B cell (primary cell): Measurements from ENCODE around the gene STPG1. TPM values are rescaled to one million over a fixed set of nuclear protein-coding genes. Genes with fewer than 3 reads are reported as not detected.

Experiments
- ATAC-seq: fragments of 200-7000 bp; cut with Tn5 transposase; one replicate; pipeline ENCODE4 v1.10.0; 2021; ENCODE audit warnings: low read depth, mild to moderate bottlenecking, moderate number of reproducible peaks, moderate library complexity
- CTCF ChIA-PET: fragments of 350-600 bp; sonication (Branson Sonifier 250); formaldehyde crosslinking; loops from one replicate; lab custom pipeline; 2021; ENCODE audit warnings: antibody characterized with exemption, inconsistent platforms; lab: Charles Lee
- POLR2A ChIA-PET: fragments of 350-600 bp; sonication (Branson Sonifier 250); formaldehyde crosslinking; loops from one replicate; lab custom pipeline; 2021; ENCODE audit warnings: antibody characterized with exemption; lab: Charles Lee
- DNase-seq: peaks from one replicate; pipeline ENCODE4 v3.0.0; 2013
- H2AFZ ChIP-seq: 2 replicates; pipeline ENCODE4 v1.6.1; 2012; ENCODE audit warnings: mild to moderate bottlenecking, low read depth, low read length; ENCODE audit not compliant: insufficient read depth, poor library complexity, severe bottlenecking
- H3K27ac ChIP-seq, 2 donors: 1 replicate in 1 of 2; 2 replicates in 1 of 2; pipeline ENCODE4 v1.5.1; 2012 to 2013; ENCODE audit warnings: low read length in 2 of 2, mild to moderate bottlenecking in 2 of 2, moderate library complexity in 1 of 2
- H3K27me3 ChIP-seq, 4 experiments: fragments of 200-600 bp in 1 of 4; sonication (generic) in 1 of 4; replicated peaks in 1 of 4; 1 replicate in 2 of 4; 2 replicates in 2 of 4; pipeline versions ENCODE4 v1.6.1 to v1.7.0; 2013 to 2016; ENCODE audit warnings: low read length in 3 of 4, mild to moderate bottlenecking in 2 of 4, mixed read lengths in 1 of 4, moderate library complexity in 1 of 4; ENCODE audit not compliant: insufficient read depth in 4 of 4, control insufficient read depth in 3 of 4; ENCODE audit errors: control extremely low read depth in 1 of 4
- H3K36me3 ChIP-seq, 2 experiments: replicated peaks in 1 of 2; 1 replicate in 1 of 2; 2 replicates in 1 of 2; pipeline versions ENCODE4 v1.6.1 to v1.7.1; 2013; ENCODE audit warnings: low read length in 1 of 2; ENCODE audit not compliant: insufficient read depth in 2 of 2, control insufficient read depth in 1 of 2; ENCODE audit errors: control extremely low read depth in 1 of 2, extremely low read depth in 1 of 2
- H3K4me1 ChIP-seq, 2 donors: fragments of 200-600 bp in 1 of 2; sonication (generic) in 1 of 2; 1 replicate in 1 of 2; 2 replicates in 1 of 2; pipeline versions ENCODE4 v1.5.1 to v1.6.1; 2013 to 2017; ENCODE audit warnings: low read length in 2 of 2; ENCODE audit not compliant: control insufficient read depth in 2 of 2, insufficient read depth in 2 of 2
- H3K4me2 ChIP-seq: replicated peaks from 2 replicates; pipeline ENCODE3; 2012; ENCODE audit warnings: mild to moderate bottlenecking, low read depth, low read length; ENCODE audit not compliant: poor library complexity, severe bottlenecking
- H3K4me3 ChIP-seq, 5 experiments: fragments of 200-600 bp in 1 of 5; sonication (generic) in 1 of 5; 1 replicate in 3 of 5; 2 replicates in 2 of 5; pipeline versions ENCODE4 v1.5.1 to v1.7.0; 2011 to 2016; ENCODE audit warnings: low read length in 4 of 5, mild to moderate bottlenecking in 4 of 5, low read depth in 2 of 5, control low read depth in 1 of 5, moderate library complexity in 1 of 5; ENCODE audit not compliant: insufficient read depth in 1 of 5; ENCODE audit errors: control extremely low read depth in 1 of 5, extremely low read depth in 1 of 5
- H3K79me2 ChIP-seq: fragments of 200-600 bp; sonication (generic); one replicate; pipeline ENCODE4 v1.6.0; 2016; ENCODE audit warnings: low read length; ENCODE audit not compliant: control insufficient read depth, insufficient read depth
- H3K9ac ChIP-seq: fragments of 200-600 bp; sonication (generic); 2 replicates; pipeline ENCODE4 v1.6.1; 2017; ENCODE audit warnings: mild to moderate bottlenecking, low read length, moderate library complexity
- H3K9me3 ChIP-seq, 3 donors: one replicate each; pipeline versions ENCODE4 v1.6.1 to v1.7.1; 2013; ENCODE audit warnings: low read length in 2 of 3; ENCODE audit not compliant: control insufficient read depth in 2 of 3, insufficient read depth in 1 of 3; ENCODE audit errors: control extremely low read depth in 1 of 3
- H4K20me1 ChIP-seq: 2 replicates; pipeline ENCODE4 v1.6.0; 2012; ENCODE audit warnings: mild to moderate bottlenecking, low read length; ENCODE audit not compliant: insufficient read depth, control insufficient read depth, poor library complexity, severe bottlenecking
- H3K27ac Mint-ChIP-seq: one replicate; pipeline ENCODE4 v1.8.0; 2021; ENCODE audit warnings: mixed read lengths
- H3K27me3 Mint-ChIP-seq: one replicate; pipeline ENCODE4 v1.8.0; 2021; ENCODE audit warnings: mixed read lengths
- H3K4me1 Mint-ChIP-seq: one replicate; pipeline ENCODE4 v1.8.0; 2021; ENCODE audit warnings: mixed read lengths
- H3K4me3 Mint-ChIP-seq: one replicate; pipeline ENCODE4 v1.8.0; 2021; ENCODE audit warnings: mixed read lengths
- H3K9me3 Mint-ChIP-seq: one replicate; pipeline ENCODE4 v1.8.0; 2022; ENCODE audit warnings: mixed read lengths; ENCODE audit not compliant: insufficient read depth
- CTCF ChIP-seq: fragments of 200-600 bp; IDR thresholded peaks from one replicate; pipeline ENCODE4 v1.8.0; 2022; ENCODE audit warnings: antibody characterized with exemption, mild to moderate bottlenecking
- EZH2 ChIP-seq: IDR thresholded peaks from 2 replicates; pipeline ENCODE4 v1.6.1; 2012; ENCODE audit warnings: borderline replicate concordance, low read depth, mild to moderate bottlenecking, moderate library complexity, low read length; ENCODE audit not compliant: insufficient read depth, poor library complexity, severe bottlenecking
- WGBS: methylation state at CpG from one replicate; pipeline ENCODE4 v1.1.5; 2013; ENCODE audit warnings: missing lambda C conversion rate; ENCODE audit not compliant: insufficient coverage; 5-methylcytosine and 5-hydroxymethylcytosine counted together
- intact Hi-C: fragments of 100-400 bp; cut with micrococcal nuclease; formaldehyde crosslinking; loops from one replicate; pipeline ENCODE4 v1.10.0; 2022
- polyA plus RNA-seq: library from polyadenylated mRNA; depleted of rRNA; stranded (reverse); fragments of >200 nt; gene quantifications from 2 replicates; pipeline ENCODE4 v1.2.3, GENCODE V29; 2012
- total RNA-seq, 2 donors: library from RNA; stranded (reverse); fragments of 120-200 nt in 1 of 2; gene quantifications; 1 replicate in 1 of 2; 2 replicates in 1 of 2; pipeline versions ENCODE4 v1.2.3 to v1.2.4, GENCODE V29; 2013 to 2022

Gene STPG1
- total and polyA plus RNA-seq, 2 donors (not counting 1 experiment from before 2014, with no cell fraction given): 4.6 to 6.1 TPM

GRCh38 chr1:24414775-24415333 is 1.3 kb upstream of the STPG1 start:
- Histone ChIP-seq H3K27me3 (no peaks in the 10 kb centered on the region), H3K36me3 (peaks cover 0 to 12% of the 10 kb centered on the region in 2 experiments), H3K79me2 (peaks cover 58% of the 10 kb centered on the region), H3K4me1 (peaks cover 26 to 36% of the 10 kb centered on the region in 2 donors), H3K27ac (peak overlapping the region in 1 of 2 donors; percentile 24), H3K4me3 (peak overlapping the region in 3 of 5 experiments; percentile 38 to 92 (median 83)), H4K20me1 (peaks cover 29% of the 10 kb centered on the region), H3K9me3 (no peaks in the 10 kb centered on the region), H3K9ac (peak overlapping the region; percentile 18), H2AFZ (peak overlapping the region; percentile 71), H3K4me2 (peak overlapping the region; percentile 88)
- Mint-ChIP-seq H3K4me3 (peak overlapping the region; percentile 92), H3K4me1 (peaks cover 49% of the 10 kb centered on the region), H3K9me3 (no peaks in the 10 kb centered on the region), H3K27ac (peak overlapping the region; percentile 84), H3K27me3 (no peaks in the 10 kb centered on the region)
- no peak for TF ChIP-seq CTCF
- TF ChIP-seq EZH2: no peak
- ChIA-PET CTCF (interaction anchor here (0.6 to 9.4 kb wide), 40 partner anchors 9 to 505 kb away, joined by 3 to 133 read pairs (median 5); partner anchors contain the start of gene RCAN3), POLR2A (interaction anchor here (0.7 to 1.3 kb wide), 3 partner anchors 22 to 225 kb away, joined by 3 to 5 read pairs (median 3); no protein-coding TSS in a partner anchor)
- DNase-seq: no peak
- no peak for ATAC-seq
- intact Hi-C loops: loop anchor here (1.0 to 10.0 kb wide), 8 partner anchors 23 to 720 kb away; partner anchors contain the start of genes RCAN3, RPL11, RUNX3 and SRRM1
- 75% methylated on average over 17 of the region's 22 CpGs for WGBS

GRCh38 chr1:24412408-24412807 is 1.2 kb downstream of the STPG1 start:
- DNase-seq (no peak), ATAC-seq (no peak)
- Mint-ChIP-seq H3K4me3 (peak overlapping the region; percentile 88), H3K4me1 (peaks cover 39% of the 10 kb centered on the region), H3K27me3 (no peaks in the 10 kb centered on the region), H3K9me3 (no peaks in the 10 kb centered on the region), H3K27ac (no peak overlapping the region)
- peaks cover 34% of the 10 kb centered on the region for H3K79me2 ChIP-seq
- no peak overlapping the region for H3K27ac ChIP-seq
- no CpG with 5 or more reads among the region's 1 CpG for WGBS
- no peak for TF ChIP-seq CTCF
- TF ChIP-seq EZH2: no peak
- intact Hi-C loops: loop anchor here (10.0 kb wide), 1 partner anchor 718 kb away; the partner anchor contains the start of gene RPL11
- H3K9ac ChIP-seq: no peak overlapping the region
- ChIA-PET POLR2A (interaction anchor here (0.6 to 0.9 kb wide), 2 partner anchors 21 to 89 kb away, joined by 3 read pairs; no protein-coding TSS in a partner anchor), CTCF (interaction anchor here (0.8 to 9.4 kb wide), 8 partner anchors 20 to 227 kb away, joined by 3 to 133 read pairs (median 3); no protein-coding TSS in a partner anchor)
- no peaks in the 10 kb centered on the region for H3K36me3 ChIP-seq
- H4K20me1 ChIP-seq: peaks cover 6% of the 10 kb centered on the region
- H3K27me3 ChIP-seq: no peaks in the 10 kb centered on the region
- H2AFZ ChIP-seq: no peak overlapping the region
- peaks cover 0 to 1% (median 0%) of the 10 kb centered on the region in 3 donors for H3K9me3 ChIP-seq
- peak overlapping the region; percentile 90 for H3K4me2 ChIP-seq
- no peak overlapping the region for H3K4me3 ChIP-seq
- peaks cover 23 to 32% of the 10 kb centered on the region in 2 donors for H3K4me1 ChIP-seq
